GM23338 (cell line): ENCODE measurements around the gene TMC2.

Source experiments
- CREB1 ChIP-seq: fragments of 250-450 bp; sonication (Bioruptor Pico); IDR thresholded peaks from 2 replicates; pipeline ENCODE4 v1.5.0; 2020; ENCODE audit warnings: low read depth, mild to moderate bottlenecking, moderate library complexity
- CTCF ChIP-seq, 2 experiments: fragments of 200-600 bp in 1 of 2; sonication (generic) in 1 of 2; conservative IDR thresholded peaks; 2 replicates each; pipeline versions ENCODE4 v1.5.1 to v1.6.1; 2016 to 2017; ENCODE audit warnings: antibody characterized with exemption in 2 of 2, low read depth in 2 of 2, mild to moderate bottlenecking in 2 of 2, moderate library complexity in 1 of 2
- EZH2 ChIP-seq: fragments of 200-600 bp; sonication (generic); IDR thresholded peaks from one replicate; pipeline ENCODE4 v1.8.0; 2017; ENCODE audit warnings: antibody characterized with exemption, mild to moderate bottlenecking, low read depth; ENCODE audit not compliant: unreplicated experiment
- EZH2phosphoT487 ChIP-seq: fragments of 200-600 bp; sonication (generic); IDR thresholded peaks from one replicate; pipeline ENCODE4 v1.8.1; 2018; ENCODE audit warnings: antibody characterized with exemption; ENCODE audit not compliant: unreplicated experiment
- JUNB ChIP-seq: IDR thresholded peaks from one replicate; pipeline ENCODE4 v1.6.1; 2016; ENCODE audit warnings: antibody characterized with exemption; ENCODE audit not compliant: unreplicated experiment
- ZNF114 ChIP-seq: fragments of 250-450 bp; sonication (Bioruptor Pico); IDR thresholded peaks from 2 replicates; pipeline ENCODE4 v1.5.0; 2020; ENCODE audit warnings: mild to moderate bottlenecking, moderate library complexity

- TF ChIP-seq CTCF (conservative IDR thresholded peaks at IDR 0.05; ENCODE audit: low read depth in 2 of 2), result no peak
- no peak for TF ChIP-seq CREB1 (CRISPR knock-in tag)
- no peak for TF ChIP-seq JUNB
- no peak for TF ChIP-seq EZH2
- no peak for TF ChIP-seq ZNF114
- TF ChIP-seq EZH2phosphoT487, result no peak
These were observed 83.0 kb downstream of the TMC2 start for GRCh38 chr20:2619337-2619736.
